AG08396 (cell line): ENCODE measurements around the gene MYO1A.
"Not testable (repeated sequence)": the region's sequence is repeated elsewhere in the genome, so short reads cannot be mapped to it uniquely, and the experiment has no call there.

Experiments
- DNase-seq: peaks from one replicate; pipeline ENCODE4 v3.0.0; 2012; ENCODE audit warnings: low spot score, mixed read lengths

The MYO1A gene

GRCh38 chr12:57046947-57047890 is 2.7 kb downstream of the MYO1A start:
- DNase-seq: no peak

- no peak for DNase-seq
These were observed 3.7 kb downstream of the MYO1A start for GRCh38 chr12:57046086-57046791.

GRCh38 chr12:57044889-57045288 is 5.0 kb downstream of the MYO1A start:
- DNase-seq: no peak

GRCh38 chr12:57044468-57044867 is 5.5 kb downstream of the MYO1A start:
- no peak for DNase-seq

- no peak for DNase-seq
These were observed 7.2 kb downstream of the MYO1A start for GRCh38 chr12:57042695-57043094.

GRCh38 chr12:57040750-57041149 is 9.2 kb downstream of the MYO1A start:
- no peak for DNase-seq

- no peak for DNase-seq
These were observed 9.7 kb downstream of the MYO1A start for GRCh38 chr12:57040211-57040610.

- DNase-seq: no peak
These were observed 10.7 kb downstream of the MYO1A start for GRCh38 chr12:57039016-57039798.

GRCh38 chr12:57037264-57037663 is 12.7 kb downstream of the MYO1A start:
- DNase-seq: no peak

GRCh38 chr12:57033431-57033830 is 16.5 kb downstream of the MYO1A start:
- no peak for DNase-seq

GRCh38 chr12:57031789-57032188 is 18.1 kb downstream of the MYO1A start:
- no peak for DNase-seq

GRCh38 chr12:57031138-57031725 is 18.7 kb downstream of the MYO1A start:
- no peak for DNase-seq

GRCh38 chr12:57029457-57029856 is 20.5 kb downstream of the MYO1A start:
- no peak for DNase-seq

GRCh38 chr12:57027805-57028153 is 22.1 kb downstream of the MYO1A start:
- no peak for DNase-seq

GRCh38 chr12:57027011-57027804 is 22.7 kb downstream of the MYO1A start:
- no peak for DNase-seq

- no peak for DNase-seq
These were observed 24.7 kb downstream of the MYO1A start for GRCh38 chr12:57025196-57025595.

GRCh38 chr12:57022324-57022723 is 27.6 kb downstream of the MYO1A start:
- DNase-seq: not testable (repeated sequence)

GRCh38 chr12:57019983-57020719 is 29.8 kb downstream of the MYO1A start:
- DNase-seq: no peak

- DNase-seq: no peak
These were observed 31.0 kb downstream of the MYO1A start for GRCh38 chr12:57018906-57019305.

- DNase-seq: not testable (repeated sequence)
These were observed 31.6 kb downstream of the MYO1A start for GRCh38 chr12:57018353-57018752.

GRCh38 chr12:57016348-57016747 is 33.6 kb downstream of the MYO1A start, which contains the start of gene TAC3:
TSS of gene TAC3 (minus strand) at chr12:57016529. CDS start at chr12:57015797, 732 bp downstream.
- DNase-seq: no peak
